Uterus (tissue), 4 donors: Measurements from ENCODE around the gene KLHL21. TPM values are rescaled to one million over a fixed set of nuclear protein-coding genes. Genes with fewer than 3 reads are reported as not detected.

ENCODE experiments used
- DNase-seq, 2 donors: peaks; one replicate each; pipeline ENCODE4 v3.0.0-alpha.2; 2019 to 2020
- H3K27ac ChIP-seq, 2 donors: fragments of 200-600 bp; sonication (generic); 1 replicate in 1 of 2; 2 replicates in 1 of 2; pipeline ENCODE4 v1.5.1; 2016 to 2018
- H3K27me3 ChIP-seq, 2 donors: fragments of 200-600 bp; sonication (generic); one replicate each; pipeline ENCODE4 v1.5.1; 2018 to 2019; ENCODE audit warnings: control low read depth in 1 of 2
- H3K36me3 ChIP-seq, 2 donors: fragments of 200-600 bp; sonication (generic); one replicate each; pipeline ENCODE4 v1.5.1; 2019; ENCODE audit warnings: control low read depth in 1 of 2
- H3K4me1 ChIP-seq, 2 donors: fragments of 200-600 bp; sonication (generic); one replicate each; pipeline ENCODE4 v1.5.1; 2018 to 2019; ENCODE audit warnings: control low read depth in 1 of 2
- H3K4me3 ChIP-seq, 2 donors: fragments of 200-600 bp; sonication (generic); 1 replicate in 1 of 2; 2 replicates in 1 of 2; pipeline ENCODE4 v1.5.1; 2018 to 2019; ENCODE audit warnings: mild to moderate bottlenecking in 1 of 2
- H3K9me3 ChIP-seq, 2 donors: fragments of 200-600 bp; sonication (generic); one replicate each; pipeline ENCODE4 v1.5.1; 2019; ENCODE audit warnings: control low read depth in 1 of 2
- POLR2A ChIP-seq, 2 donors: fragments of 450-650 bp; IDR thresholded peaks; one replicate each; pipeline ENCODE4 v1.6.1; 2016; ENCODE audit warnings: antibody characterized with exemption in 2 of 2, mild to moderate bottlenecking in 1 of 2, moderate library complexity in 1 of 2
- intact Hi-C: fragments of 100-400 bp; cut with DNase I; formaldehyde crosslinking; loops from one replicate; pipeline ENCODE4 v1.15.1; 2023; ENCODE audit warnings: low total_unique reads
- total RNA-seq, 4 donors: library from RNA; depleted of rRNA in 3 of 4; stranded (reverse); fragments of >200 nt in 3 of 4; gene quantifications; one replicate each; pipeline versions ENCODE4 v1.1.0 to v1.2.4, GENCODE V29; 2014 to 2023
- TF ChIP-seq, protein P1 (sequence below), 4 experiments: fragments of 200-600 bp in 2 of 4; fragments of 450-650 bp in 2 of 4; sonication (generic) in 2 of 4; IDR thresholded peaks; one replicate each; pipeline ENCODE4 v1.5.1; 2016 to 2019; ENCODE audit warnings: antibody characterized with exemption in 4 of 4, mild to moderate bottlenecking in 2 of 4, moderate library complexity in 1 of 4
- donor health status: DM: yes; HTN: yes; CAD: no.

Gene KLHL21
- total RNA-seq, 4 donors from 2014 or later = 17.4 to 31.1 (median 20.6) TPM

DNA sequence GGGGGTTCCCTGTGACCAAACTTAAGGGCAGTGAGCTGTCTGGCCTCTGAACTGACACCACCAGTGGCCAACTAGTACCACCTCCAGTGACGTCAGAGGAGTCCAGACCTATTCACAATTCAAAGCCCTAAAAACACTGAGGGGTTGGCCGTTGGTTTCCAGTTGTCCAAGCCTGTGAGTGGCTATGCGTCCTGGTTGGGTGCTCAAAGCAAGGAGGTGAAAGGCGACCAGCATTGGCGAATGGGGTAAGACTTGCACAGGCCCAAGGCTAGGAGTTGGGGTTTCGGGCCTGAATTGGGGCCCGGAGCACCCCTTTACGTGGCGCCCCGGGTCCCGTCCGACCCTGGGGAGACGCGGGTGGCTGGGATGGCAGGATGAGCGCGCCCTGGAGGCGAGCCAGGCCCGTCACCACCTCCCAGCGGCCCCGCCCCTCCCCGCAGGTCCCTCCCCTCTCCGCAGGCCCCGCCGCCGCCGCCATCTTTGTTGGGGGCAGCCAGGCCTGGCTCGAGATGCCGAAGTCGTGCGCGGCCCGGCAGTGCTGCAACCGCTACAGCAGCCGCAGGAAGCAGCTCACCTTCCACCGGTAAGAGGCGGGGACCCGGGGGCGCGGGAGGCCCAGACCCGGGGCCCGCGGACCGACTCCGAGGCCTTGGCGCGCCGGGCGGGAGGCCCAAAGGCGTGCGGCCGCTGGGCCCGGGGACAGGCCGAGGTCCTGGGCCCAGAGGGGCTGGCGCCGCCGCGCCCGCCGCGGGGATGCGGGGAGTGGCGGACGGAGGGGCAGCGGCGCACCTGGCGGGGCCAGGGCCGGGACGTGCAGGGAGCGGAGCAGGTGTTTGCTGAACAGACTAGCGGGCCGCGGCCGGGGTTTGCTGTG is 22.3 kb upstream of the KLHL21 start, which contains the start of gene THAP3:
Gene THAP3, plus strand, starts transcription at position 159 of the 874 bp plus-strand sequence. Its CDS starts 351 bp downstream, at position 510.
- peak; percentile 85 for DNase-seq
- peak; percentile 9 to 49 for TF ChIP-seq POLR2A (IDR thresholded peaks at IDR 0.05)
- TF ChIP-seq, protein P1, sequence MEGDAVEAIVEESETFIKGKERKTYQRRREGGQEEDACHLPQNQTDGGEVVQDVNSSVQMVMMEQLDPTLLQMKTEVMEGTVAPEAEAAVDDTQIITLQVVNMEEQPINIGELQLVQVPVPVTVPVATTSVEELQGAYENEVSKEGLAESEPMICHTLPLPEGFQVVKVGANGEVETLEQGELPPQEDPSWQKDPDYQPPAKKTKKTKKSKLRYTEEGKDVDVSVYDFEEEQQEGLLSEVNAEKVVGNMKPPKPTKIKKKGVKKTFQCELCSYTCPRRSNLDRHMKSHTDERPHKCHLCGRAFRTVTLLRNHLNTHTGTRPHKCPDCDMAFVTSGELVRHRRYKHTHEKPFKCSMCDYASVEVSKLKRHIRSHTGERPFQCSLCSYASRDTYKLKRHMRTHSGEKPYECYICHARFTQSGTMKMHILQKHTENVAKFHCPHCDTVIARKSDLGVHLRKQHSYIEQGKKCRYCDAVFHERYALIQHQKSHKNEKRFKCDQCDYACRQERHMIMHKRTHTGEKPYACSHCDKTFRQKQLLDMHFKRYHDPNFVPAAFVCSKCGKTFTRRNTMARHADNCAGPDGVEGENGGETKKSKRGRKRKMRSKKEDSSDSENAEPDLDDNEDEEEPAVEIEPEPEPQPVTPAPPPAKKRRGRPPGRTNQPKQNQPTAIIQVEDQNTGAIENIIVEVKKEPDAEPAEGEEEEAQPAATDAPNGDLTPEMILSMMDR (IDR thresholded peaks at IDR 0.05) = no peak
- intact Hi-C loops = no loop called here

GRCh38 chr1:6623269-6623965 is 20.7 kb upstream of the KLHL21 start:
- H3K27me3 ChIP-seq = no peaks in the 10 kb centered on the region
- TF ChIP-seq, protein P1 (IDR thresholded peaks at IDR 0.05) = no peak
- TF ChIP-seq POLR2A (IDR thresholded peaks at IDR 0.05) = no peak
- H3K4me1 ChIP-seq = peaks cover 0 to 5% of the 10 kb centered on the region in 2 donors
- no peak for DNase-seq
- H3K9me3 ChIP-seq = no peaks in the 10 kb centered on the region
- H3K4me3 ChIP-seq = no peak overlapping the region
- intact Hi-C loops = no loop called here
- peak overlapping the region; percentile 3 to 90 for H3K27ac ChIP-seq
- H3K36me3 ChIP-seq = no peaks in the 10 kb centered on the region

More for the DNA sequence above, 22.3 kb upstream of the KLHL21 start, which contains the start of gene THAP3:
- Histone ChIP-seq H3K27me3 (no peaks in the 10 kb centered on the region), H3K4me3 (peak within 1 kb of the TSS; percentile 58 to 94), H3K9me3 (no peaks in the 10 kb centered on the region), H3K36me3 (no peaks in the 10 kb centered on the region), H3K27ac (peak within 1 kb of the TSS; percentile 90), H3K4me1 (peaks cover 0 to 5% of the 10 kb centered on the region in 2 donors)

DNA sequence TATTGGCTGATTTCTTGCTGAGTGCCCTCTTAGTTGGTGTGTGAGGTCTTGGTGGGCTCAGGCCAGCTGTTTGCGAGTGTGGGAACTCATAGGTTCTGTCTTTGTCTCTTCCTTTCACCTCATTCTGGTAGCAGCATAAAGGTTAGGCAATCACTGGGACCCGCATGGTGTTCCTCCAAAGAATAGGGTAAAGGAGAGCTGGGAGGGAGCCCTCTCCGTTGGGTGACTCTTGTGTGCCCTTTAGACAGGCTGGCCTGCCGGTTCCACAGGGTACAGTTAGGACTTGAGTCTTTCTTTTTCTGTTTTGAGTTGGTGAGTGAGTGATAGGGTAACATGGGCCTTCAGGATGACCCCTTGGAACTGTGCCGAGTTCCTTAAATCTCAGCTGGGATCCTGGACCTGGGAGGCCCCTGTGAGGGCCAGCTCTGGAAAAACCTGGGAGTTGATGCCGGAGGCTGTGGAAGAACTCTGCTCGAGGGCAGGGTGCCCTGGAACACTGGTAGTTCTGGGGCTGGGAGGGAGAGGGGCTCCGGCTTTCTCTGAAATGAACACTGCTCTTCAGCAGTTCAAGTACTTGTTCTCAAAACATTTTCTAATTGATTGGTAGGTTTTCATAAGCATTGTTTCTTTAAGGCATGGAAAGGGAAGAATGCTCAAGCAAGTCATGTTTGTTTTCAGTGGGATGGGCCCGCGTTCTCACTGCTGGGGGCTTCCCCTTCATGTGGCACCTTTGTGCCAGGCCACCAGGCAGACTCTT is 19.9 kb upstream of the KLHL21 start:
- intact Hi-C loops = no loop called here
- Histone ChIP-seq H3K9me3 (no peaks in the 10 kb centered on the region), H3K27me3 (no peaks in the 10 kb centered on the region), H3K4me3 (no peak overlapping the region), H3K27ac (peak overlapping the region; percentile 1 to 62), H3K4me1 (peaks cover 0 to 5% of the 10 kb centered on the region in 2 donors), H3K36me3 (no peaks in the 10 kb centered on the region)
- TF ChIP-seq POLR2A (IDR thresholded peaks at IDR 0.05) = no peak
- TF ChIP-seq, protein P1 (IDR thresholded peaks at IDR 0.05) = no peak
- no peak for DNase-seq

DNA sequence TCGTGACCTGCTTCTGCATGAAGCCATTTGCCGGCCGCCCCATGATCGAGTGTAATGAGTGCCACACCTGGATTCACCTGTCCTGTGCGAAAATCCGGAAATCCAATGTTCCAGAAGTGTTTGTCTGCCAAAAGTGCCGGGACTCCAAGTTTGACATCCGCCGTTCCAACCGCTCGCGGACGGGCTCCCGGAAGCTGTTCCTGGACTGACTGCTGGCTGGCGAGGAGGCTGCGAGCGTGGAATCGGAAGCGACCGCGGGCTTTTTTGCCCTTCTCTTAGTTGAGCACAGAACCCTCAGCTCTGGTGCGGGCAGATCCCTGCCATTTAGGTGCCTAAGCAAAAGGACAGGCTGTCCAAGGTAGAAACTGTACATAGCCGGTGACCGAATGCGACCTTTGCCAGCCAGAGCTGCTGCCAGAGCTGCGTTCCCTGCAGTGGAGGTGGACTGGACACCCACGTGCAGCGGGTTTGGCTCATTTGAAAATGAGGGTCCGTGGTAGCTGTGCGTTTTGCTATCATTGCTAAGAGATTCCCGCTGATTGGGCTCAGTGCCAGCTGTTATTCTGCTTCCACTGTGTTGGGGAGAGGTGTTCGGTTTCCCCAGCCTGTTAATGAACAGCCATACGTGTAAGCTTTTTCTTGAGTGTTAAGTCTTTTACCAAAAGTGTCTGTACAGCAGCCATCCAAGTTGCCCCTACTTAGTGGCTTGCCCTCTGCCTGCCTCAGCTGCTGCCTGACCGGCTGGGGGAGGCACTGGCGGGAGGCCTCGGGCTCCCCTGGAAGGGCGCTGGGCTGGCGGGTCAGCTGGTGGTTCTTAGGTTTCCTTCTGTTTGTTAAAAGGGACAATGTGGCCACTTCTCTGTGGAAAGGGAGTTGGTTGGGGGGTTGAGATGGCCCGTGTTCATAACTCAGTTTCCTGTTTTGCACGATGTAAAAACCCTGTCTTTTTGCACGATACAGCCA is 19.0 kb upstream of the KLHL21 start:
- Histone ChIP-seq H3K27ac (peak overlapping the region; percentile 1 to 62), H3K27me3 (no peaks in the 10 kb centered on the region), H3K36me3 (no peaks in the 10 kb centered on the region), H3K9me3 (no peaks in the 10 kb centered on the region), H3K4me1 (peaks cover 0 to 2% of the 10 kb centered on the region in 2 donors), H3K4me3 (no peak overlapping the region)
- DNase-seq = no peak
- intact Hi-C loops = no loop called here
- TF ChIP-seq, protein P1 (IDR thresholded peaks at IDR 0.05) = no peak
- no peak for TF ChIP-seq POLR2A (IDR thresholded peaks at IDR 0.05)
